Measurements from ENCODE around the gene MICAL3. TPM values are rescaled to one million over a fixed set of nuclear protein-coding genes. Genes with fewer than 3 reads are reported as not detected.
"Not testable (repeated sequence)": the region's sequence is repeated elsewhere in the genome, so short reads cannot be mapped to it uniquely, and the experiment has no call there.

The MICAL3 gene
- total RNA-seq, 3 donors from 2014 or later = 33.9 to 39.6 (median 35.1) TPM

- H3K9me3 Mint-ChIP-seq = no peaks in the 10 kb centered on the region
- H3K4me3 Mint-ChIP-seq = no peak overlapping the region
- ATAC-seq (no peak), DNase-seq (no peak)
- H3K36me3 Mint-ChIP-seq (ENCODE audit: insufficient read depth) = peaks cover 48% of the 10 kb centered on the region
- H3K27me3 Mint-ChIP-seq (ENCODE audit: low read depth) = no peaks in the 10 kb centered on the region
- H3K4me1 Mint-ChIP-seq (ENCODE audit: low read depth) = no peaks in the 10 kb centered on the region
Observed at GRCh38 chr22:17888439-17888838, 135.9 kb downstream of the MICAL3 start.

DNA sequence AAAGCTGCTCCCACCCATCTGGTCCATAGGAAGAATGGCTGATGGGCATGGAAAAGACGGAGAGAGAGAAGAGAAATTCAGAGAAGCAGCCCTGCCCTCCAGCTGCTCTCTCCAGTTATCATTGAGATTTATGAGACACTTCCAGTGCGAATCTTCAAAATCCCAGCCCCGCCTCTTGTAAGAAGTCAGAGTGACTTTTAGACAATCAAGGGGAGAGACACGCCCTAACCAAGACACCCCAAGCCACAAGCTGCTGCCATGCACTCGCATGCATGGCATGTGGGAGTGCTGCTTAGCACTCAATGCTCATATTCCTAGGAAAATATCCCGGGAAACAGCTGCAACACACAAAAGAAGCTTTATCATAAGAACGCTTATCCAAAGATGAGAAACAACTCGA, 139.5 kb downstream of the MICAL3 start:
- peaks cover 36% of the 10 kb centered on the region for H3K36me3 Mint-ChIP-seq (ENCODE audit: insufficient read depth)

DNA sequence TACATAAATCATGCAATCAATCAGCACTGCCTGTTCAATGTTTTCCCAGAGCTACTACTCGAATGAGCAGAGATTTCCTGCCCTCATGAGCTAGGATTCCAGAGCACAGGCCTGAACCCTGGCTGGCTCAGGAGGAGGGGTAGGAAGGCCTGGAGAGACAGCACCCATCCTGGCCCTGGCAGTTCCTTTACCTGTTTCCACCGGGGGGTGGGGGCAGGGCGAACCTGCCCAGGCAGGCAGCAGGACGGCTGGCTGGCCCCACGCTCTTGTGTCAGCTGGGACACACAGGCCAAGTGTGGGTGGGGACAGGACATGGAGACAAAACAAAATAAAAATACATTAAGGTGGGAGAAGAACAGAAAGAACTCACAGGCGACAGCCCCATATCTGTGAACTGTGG, 140.3 kb downstream of the MICAL3 start:
- no peak for ATAC-seq
- no peaks in the 10 kb centered on the region for H3K9me3 Mint-ChIP-seq

More for the DNA sequence above, 139.5 kb downstream of the MICAL3 start:
- no peaks in the 10 kb centered on the region for H3K27me3 Mint-ChIP-seq (ENCODE audit: low read depth)
- no peaks in the 10 kb centered on the region for H3K9me3 Mint-ChIP-seq
- no peak for ATAC-seq
- no peak for DNase-seq
- H3K4me3 Mint-ChIP-seq = no peak overlapping the region
- H3K4me1 Mint-ChIP-seq (ENCODE audit: low read depth) = no peaks in the 10 kb centered on the region

DNA sequence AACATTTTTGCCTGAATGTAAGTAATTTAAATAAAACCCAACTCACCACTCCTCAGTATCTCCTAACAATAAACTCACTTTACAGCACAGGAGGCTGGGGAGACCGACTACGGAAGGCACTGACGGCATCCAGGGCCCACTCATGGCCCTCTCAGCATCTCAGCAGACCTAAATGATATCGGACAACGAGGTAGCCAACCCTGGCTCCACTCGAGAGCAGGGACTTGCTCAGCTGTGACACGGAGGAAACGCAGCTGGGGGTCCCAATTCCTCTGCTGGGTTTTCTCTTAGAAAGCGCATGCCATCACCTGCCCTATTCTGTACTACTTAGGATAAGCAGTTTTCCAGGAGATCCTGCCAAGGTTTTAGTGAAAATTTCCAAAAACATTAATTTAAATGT, 141.0 kb downstream of the MICAL3 start:
- Mint-ChIP-seq H3K27me3 (ENCODE audit: low read depth) (no peaks in the 10 kb centered on the region), H3K4me1 (ENCODE audit: low read depth) (no peaks in the 10 kb centered on the region), H3K36me3 (ENCODE audit: insufficient read depth) (peaks cover 39% of the 10 kb centered on the region), H3K4me3 (no peak overlapping the region), H3K9me3 (no peaks in the 10 kb centered on the region)
- ATAC-seq (no peak), DNase-seq (no peak)

More for the DNA sequence above, 140.3 kb downstream of the MICAL3 start:
- Mint-ChIP-seq H3K27me3 (ENCODE audit: low read depth) (no peaks in the 10 kb centered on the region), H3K4me3 (no peak overlapping the region), H3K4me1 (ENCODE audit: low read depth) (no peaks in the 10 kb centered on the region), H3K36me3 (ENCODE audit: insufficient read depth) (peaks cover 40% of the 10 kb centered on the region)
- DNase-seq = no peak

DNA sequence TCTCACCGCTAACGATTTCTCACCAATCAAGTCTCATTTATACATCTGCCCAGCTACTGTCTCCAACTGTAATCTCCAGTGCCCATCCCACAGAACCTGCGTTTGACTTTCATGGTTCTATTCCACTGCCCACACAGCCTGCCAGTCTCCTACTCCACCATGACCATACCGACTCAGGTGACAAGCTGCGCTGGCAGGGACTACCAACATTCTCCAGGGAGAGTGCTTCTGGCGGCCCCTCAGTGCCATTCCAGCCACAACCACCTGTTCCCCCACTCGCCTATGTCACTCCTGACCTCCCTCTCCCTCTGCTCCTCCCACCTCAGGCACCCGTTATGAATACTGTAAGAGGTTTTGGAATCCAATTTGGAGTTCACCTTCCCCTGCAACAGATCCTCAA, 141.6 kb downstream of the MICAL3 start:
- no peak for ATAC-seq
- no peaks in the 10 kb centered on the region for H3K9me3 Mint-ChIP-seq
- H3K36me3 Mint-ChIP-seq (ENCODE audit: insufficient read depth) = peaks cover 35% of the 10 kb centered on the region

DNA sequence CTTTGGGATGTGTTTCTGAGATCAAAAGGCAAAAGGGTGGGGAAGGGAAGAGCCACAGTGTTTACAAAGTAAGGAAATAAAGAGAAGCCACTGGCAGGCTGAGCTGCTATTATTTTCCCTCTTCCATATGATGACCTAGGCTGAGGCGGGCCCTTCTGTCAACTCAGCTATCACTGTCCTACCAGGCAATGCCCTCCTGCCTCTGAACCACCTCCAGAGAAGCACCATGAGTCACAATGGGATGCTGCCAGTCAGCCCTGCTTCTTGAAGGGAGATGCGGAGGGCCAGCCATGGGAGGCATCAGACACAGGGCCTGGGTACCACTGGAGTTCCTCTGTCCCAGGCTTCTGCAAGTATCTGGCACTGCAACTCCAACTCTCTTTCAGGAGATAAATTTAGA, 142.2 kb downstream of the MICAL3 start:
- H3K9me3 Mint-ChIP-seq = no peaks in the 10 kb centered on the region
- peaks cover 30% of the 10 kb centered on the region for H3K36me3 Mint-ChIP-seq (ENCODE audit: insufficient read depth)
- no peaks in the 10 kb centered on the region for H3K4me1 Mint-ChIP-seq (ENCODE audit: low read depth)
- no peaks in the 10 kb centered on the region for H3K27me3 Mint-ChIP-seq (ENCODE audit: low read depth)
- no peak for ATAC-seq
- DNase-seq = no peak
- no peak overlapping the region for H3K4me3 Mint-ChIP-seq

More for the DNA sequence above, 141.6 kb downstream of the MICAL3 start:
- Mint-ChIP-seq H3K4me3 (no peak overlapping the region), H3K27me3 (ENCODE audit: low read depth) (no peaks in the 10 kb centered on the region), H3K4me1 (ENCODE audit: low read depth) (no peaks in the 10 kb centered on the region)
- DNase-seq = no peak

DNA sequence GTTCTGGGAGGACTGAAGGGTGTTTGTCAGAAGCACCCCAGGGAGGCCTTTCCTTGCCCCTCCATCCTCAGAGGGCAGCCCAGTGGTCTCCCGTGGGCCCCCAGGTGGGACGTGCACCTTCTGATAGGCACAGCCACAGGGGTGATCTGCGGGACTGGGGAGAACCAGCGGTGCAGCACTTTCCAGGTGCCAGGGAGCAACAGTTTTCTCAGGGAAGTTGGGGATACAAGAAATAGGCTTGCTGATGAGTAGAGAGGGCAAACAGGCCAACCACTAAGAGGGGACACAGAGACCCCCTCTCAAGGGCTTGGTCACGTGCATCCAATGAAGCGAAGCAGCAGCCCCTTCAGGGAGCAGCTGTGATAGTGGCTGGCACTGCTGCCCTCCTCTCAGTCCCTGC, 143.0 kb downstream of the MICAL3 start:
- no peak overlapping the region for H3K4me3 Mint-ChIP-seq
- H3K36me3 Mint-ChIP-seq (ENCODE audit: insufficient read depth) = peaks cover 28% of the 10 kb centered on the region
- no peaks in the 10 kb centered on the region for H3K4me1 Mint-ChIP-seq (ENCODE audit: low read depth)
- no peaks in the 10 kb centered on the region for H3K27me3 Mint-ChIP-seq (ENCODE audit: low read depth)
- DNase-seq (no peak), ATAC-seq (no peak)
- no peaks in the 10 kb centered on the region for H3K9me3 Mint-ChIP-seq

- no peaks in the 10 kb centered on the region for H3K9me3 Mint-ChIP-seq
- no peaks in the 10 kb centered on the region for H3K4me1 Mint-ChIP-seq (ENCODE audit: low read depth)
- H3K4me3 Mint-ChIP-seq = no peak overlapping the region
- ATAC-seq (no peak), DNase-seq (no peak)
- H3K27me3 Mint-ChIP-seq (ENCODE audit: low read depth) = no peaks in the 10 kb centered on the region
- peaks cover 28% of the 10 kb centered on the region for H3K36me3 Mint-ChIP-seq (ENCODE audit: insufficient read depth)
Observed at GRCh38 chr22:17880468-17880867, 143.9 kb downstream of the MICAL3 start.

DNA sequence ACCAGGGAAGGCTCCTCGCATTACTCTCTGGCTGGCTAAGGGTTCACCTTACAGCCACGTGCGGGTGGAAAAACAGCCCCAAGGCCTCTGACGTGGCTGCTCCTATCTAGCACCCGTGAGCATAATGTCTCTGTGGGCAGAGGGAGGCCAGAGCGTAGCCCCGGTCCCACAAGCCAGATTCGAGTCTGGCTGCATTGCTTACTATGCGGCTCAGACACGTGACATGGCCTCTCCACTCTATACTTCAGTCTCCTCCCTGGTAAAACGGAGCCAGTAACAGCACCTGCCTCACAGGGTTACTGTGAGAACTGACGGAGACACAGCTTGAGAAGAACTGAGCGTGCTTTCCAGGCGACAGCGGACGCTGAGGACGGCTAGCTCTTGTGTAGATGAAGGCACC, 144.3 kb downstream of the MICAL3 start:
- Mint-ChIP-seq H3K4me1 (ENCODE audit: low read depth) (no peaks in the 10 kb centered on the region), H3K27me3 (ENCODE audit: low read depth) (no peaks in the 10 kb centered on the region), H3K4me3 (no peak overlapping the region), H3K36me3 (ENCODE audit: insufficient read depth) (peaks cover 25% of the 10 kb centered on the region), H3K9me3 (no peaks in the 10 kb centered on the region)
- DNase-seq (no peak), ATAC-seq (no peak)

DNA sequence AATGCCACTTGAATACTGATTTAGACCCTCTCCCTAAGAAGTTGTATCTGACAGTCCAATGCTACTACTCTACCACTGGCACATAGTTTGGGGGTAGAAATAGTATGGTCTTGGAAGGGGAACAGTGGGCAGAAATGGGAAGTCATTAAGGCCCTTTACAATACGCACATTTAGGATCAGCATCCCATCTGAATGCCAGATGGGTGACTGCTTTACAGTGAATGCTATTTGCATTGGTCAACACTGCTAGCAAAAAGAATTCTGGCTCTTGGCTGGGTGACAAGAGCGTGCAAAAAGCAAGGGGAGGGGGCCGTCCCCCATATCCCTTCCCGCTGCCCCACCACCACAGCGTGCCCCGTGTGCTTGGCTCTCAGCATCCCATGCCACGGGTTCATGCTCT, 145.4 kb downstream of the MICAL3 start:
- DNase-seq (no peak), ATAC-seq (no peak)
- Mint-ChIP-seq H3K36me3 (ENCODE audit: insufficient read depth) (peaks cover 25% of the 10 kb centered on the region), H3K4me3 (no peak overlapping the region), H3K27me3 (ENCODE audit: low read depth) (no peaks in the 10 kb centered on the region), H3K4me1 (ENCODE audit: low read depth) (no peaks in the 10 kb centered on the region), H3K9me3 (no peaks in the 10 kb centered on the region)

DNA sequence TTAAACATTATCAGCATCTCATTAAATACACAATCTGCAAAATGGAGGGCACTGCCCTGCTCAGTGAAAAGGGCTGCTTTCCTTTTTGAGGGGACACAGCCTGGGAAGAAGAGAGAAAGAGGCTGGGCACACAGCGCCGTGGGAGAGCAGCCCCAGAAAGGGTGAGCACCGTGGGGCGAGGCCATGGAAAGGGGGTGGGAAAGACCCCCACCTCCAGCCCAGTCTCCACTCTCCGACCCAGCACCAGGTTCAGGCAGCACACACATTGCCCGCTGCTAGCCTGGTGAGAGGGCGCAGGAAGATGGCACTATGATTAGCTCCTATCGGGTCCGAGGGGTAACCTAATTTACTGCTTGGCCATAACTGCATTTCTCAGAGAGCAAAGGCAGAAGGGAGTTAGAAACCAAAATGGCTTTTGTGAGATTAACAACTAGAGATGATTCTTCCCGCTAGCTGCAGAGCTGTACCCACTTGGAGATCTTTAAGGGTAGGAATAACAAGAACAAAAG, 146.1 kb downstream of the MICAL3 start:
- H3K36me3 Mint-ChIP-seq (ENCODE audit: insufficient read depth) = peaks cover 21% of the 10 kb centered on the region
- H3K9me3 Mint-ChIP-seq = no peaks in the 10 kb centered on the region
- H3K27me3 Mint-ChIP-seq (ENCODE audit: low read depth) = no peaks in the 10 kb centered on the region
- ATAC-seq (no peak), DNase-seq (no peak)
- no peaks in the 10 kb centered on the region for H3K4me1 Mint-ChIP-seq (ENCODE audit: low read depth)
- no peak overlapping the region for H3K4me3 Mint-ChIP-seq

DNA sequence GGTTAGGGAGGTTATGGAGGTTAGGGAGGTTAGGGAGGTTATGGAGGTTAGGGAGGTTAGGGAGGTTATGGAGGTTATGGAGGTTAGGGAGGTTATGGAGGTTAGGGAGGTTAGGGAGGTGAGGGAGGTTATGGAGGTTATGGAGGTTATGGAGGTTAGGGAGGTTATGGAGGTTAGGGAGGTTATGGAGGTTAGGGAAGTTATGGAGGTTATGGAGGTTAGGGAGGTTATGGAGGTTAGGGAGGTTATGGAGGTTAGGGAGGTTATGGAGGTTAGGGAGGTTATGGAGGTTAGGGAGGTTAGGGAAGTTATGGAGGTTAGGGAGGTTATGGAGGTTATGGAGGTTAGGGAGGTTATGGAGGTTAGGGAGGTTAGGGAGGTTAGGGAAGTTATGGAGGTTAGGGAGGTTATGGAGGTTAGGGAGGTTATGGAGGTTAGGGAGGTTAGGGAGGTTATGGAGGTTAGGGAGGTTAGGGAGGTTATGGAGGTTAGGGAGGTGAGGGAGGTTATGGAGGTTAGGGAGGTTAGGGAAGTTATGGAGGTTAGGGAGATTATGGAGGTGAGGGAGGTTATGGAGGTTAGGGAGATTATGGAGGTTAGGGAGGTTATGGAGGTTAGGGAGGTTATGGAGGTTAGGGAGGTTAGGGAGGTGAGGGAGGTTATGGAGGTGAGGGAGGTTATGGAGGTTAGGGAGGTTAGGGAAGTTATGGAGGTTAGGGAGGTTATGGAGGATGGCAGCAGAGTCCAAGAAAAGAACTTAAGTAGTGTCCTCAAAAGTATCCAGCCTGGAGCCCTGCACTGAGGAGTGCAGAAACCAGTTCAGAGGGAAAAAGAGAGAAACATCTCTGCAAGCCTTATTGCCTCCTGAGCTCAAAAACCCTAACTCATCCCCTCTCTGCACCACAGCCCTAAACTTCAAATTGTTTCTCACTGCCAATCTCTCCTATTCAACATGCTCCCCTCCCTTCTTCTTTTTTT, 147.2 kb downstream of the MICAL3 start:
- H3K9me3 Mint-ChIP-seq; DNase-seq; H3K27me3 Mint-ChIP-seq (ENCODE audit: low read depth); H3K4me3 Mint-ChIP-seq; ATAC-seq; H3K4me1 Mint-ChIP-seq (ENCODE audit: low read depth): not testable (repeated sequence)
- H3K36me3 Mint-ChIP-seq (ENCODE audit: insufficient read depth) = peaks cover 19% of the 10 kb centered on the region

DNA sequence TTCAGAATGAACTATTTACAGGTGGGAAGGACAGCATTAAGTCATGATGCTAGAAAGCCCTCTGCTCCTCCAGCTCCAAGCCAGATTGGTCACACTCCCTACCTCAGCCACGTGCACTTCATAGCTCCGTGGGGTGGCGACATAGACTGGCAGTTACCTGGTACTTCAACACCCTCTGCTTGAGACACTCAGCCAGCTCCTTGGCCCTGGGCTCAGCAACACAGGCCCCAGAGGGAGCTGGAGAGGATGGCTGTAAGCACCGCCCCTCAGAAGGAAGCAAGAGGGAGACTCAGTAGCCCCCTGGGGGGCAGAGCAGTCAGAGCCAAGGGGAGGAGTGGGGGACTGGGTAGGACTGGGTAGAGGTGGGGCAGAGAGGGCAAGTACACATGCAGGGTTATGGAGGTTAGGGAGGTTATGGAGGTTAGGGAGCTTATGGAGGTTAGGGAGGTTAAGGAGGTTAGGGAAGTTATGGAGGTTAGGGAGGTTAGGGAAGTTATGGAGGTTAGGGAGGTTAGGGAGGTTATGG, 148.0 kb downstream of the MICAL3 start:
- H3K27me3 Mint-ChIP-seq (ENCODE audit: low read depth) = no peaks in the 10 kb centered on the region
- no peaks in the 10 kb centered on the region for H3K9me3 Mint-ChIP-seq
- no peaks in the 10 kb centered on the region for H3K4me1 Mint-ChIP-seq (ENCODE audit: low read depth)
- no peak overlapping the region for H3K4me3 Mint-ChIP-seq
- peaks cover 18% of the 10 kb centered on the region for H3K36me3 Mint-ChIP-seq (ENCODE audit: insufficient read depth)
- DNase-seq (no peak), ATAC-seq (no peak)

DNA sequence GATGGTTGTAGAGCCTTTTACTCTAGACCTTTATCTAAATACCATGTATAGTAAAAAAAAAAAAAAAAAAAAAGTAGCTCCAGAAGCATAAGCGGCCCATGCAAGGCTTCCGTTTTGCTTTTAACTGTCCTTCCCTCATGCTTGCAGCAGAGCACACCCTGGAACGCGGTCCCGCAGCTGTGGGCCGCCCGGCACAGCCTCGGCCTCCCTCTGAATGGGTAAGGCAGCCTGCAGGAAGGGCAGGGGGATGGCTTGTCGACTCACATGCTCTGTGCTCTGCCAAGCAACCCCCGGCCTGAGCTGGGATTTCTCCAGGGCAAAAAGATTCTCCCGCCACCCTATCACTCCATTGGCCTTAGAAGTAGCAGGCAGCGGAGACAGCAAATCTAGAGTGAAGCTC, 148.7 kb downstream of the MICAL3 start:
- Mint-ChIP-seq H3K36me3 (ENCODE audit: insufficient read depth) (peaks cover 17% of the 10 kb centered on the region), H3K27me3 (ENCODE audit: low read depth) (no peaks in the 10 kb centered on the region), H3K4me3 (no peak overlapping the region), H3K9me3 (no peaks in the 10 kb centered on the region), H3K4me1 (ENCODE audit: low read depth) (no peaks in the 10 kb centered on the region)
- no peak for DNase-seq
- ATAC-seq = no peak

- ATAC-seq (no peak), DNase-seq (no peak)
- Mint-ChIP-seq H3K9me3 (no peaks in the 10 kb centered on the region), H3K4me3 (no peak overlapping the region), H3K4me1 (ENCODE audit: low read depth) (no peaks in the 10 kb centered on the region), H3K36me3 (ENCODE audit: insufficient read depth) (peaks cover 18% of the 10 kb centered on the region), H3K27me3 (ENCODE audit: low read depth) (no peaks in the 10 kb centered on the region)
Observed at GRCh38 chr22:17875156-17875555, 149.2 kb downstream of the MICAL3 start.
